Renal pelvis (tissue), 4 donors: Measurements from ENCODE around the gene FGFRL1. TPM values are rescaled to one million over a fixed set of nuclear protein-coding genes. Genes with fewer than 3 reads are reported as not detected.
"Not testable (repeated sequence)": the region's sequence is repeated elsewhere in the genome, so short reads cannot be mapped to it uniquely, and the experiment has no call there.

Experiments used
- DNase-seq: peaks from one replicate; pipeline ENCODE4 v3.0.0-alpha.2; 2013
- polyA plus RNA-seq, 3 donors: library from polyadenylated mRNA; unstranded; fragments of 120-200 nt; gene quantifications; one replicate each; pipeline ENCODE4 v1.2.1, GENCODE V29; 2013; ENCODE audit not compliant: insufficient read length in 3 of 3

The FGFRL1 gene
- polyA plus RNA-seq, 3 donors: 42.6 to 43.8 (median 42.9) TPM

DNA sequence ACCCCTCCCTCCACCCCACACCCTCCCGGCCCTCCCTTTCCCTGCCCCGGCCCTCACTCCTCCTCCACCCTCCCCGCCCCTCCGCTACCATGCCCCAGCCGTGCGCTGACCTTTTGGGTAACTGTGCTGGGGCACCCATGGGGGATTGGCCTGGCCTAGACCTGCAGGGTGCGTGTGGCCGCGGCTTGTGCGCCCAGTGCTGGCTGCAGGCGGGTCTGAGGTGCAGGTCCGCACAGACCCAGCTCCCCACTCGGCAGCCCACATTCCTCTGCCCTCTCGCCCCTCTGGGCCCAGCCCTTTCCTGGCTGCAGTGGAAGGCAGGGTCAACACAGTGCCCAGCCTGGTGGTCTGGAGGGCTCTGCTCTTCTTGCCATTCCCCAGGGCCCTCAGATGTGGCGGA, 24.7 kb downstream of the FGFRL1 start:
- DNase-seq: no peak

DNA sequence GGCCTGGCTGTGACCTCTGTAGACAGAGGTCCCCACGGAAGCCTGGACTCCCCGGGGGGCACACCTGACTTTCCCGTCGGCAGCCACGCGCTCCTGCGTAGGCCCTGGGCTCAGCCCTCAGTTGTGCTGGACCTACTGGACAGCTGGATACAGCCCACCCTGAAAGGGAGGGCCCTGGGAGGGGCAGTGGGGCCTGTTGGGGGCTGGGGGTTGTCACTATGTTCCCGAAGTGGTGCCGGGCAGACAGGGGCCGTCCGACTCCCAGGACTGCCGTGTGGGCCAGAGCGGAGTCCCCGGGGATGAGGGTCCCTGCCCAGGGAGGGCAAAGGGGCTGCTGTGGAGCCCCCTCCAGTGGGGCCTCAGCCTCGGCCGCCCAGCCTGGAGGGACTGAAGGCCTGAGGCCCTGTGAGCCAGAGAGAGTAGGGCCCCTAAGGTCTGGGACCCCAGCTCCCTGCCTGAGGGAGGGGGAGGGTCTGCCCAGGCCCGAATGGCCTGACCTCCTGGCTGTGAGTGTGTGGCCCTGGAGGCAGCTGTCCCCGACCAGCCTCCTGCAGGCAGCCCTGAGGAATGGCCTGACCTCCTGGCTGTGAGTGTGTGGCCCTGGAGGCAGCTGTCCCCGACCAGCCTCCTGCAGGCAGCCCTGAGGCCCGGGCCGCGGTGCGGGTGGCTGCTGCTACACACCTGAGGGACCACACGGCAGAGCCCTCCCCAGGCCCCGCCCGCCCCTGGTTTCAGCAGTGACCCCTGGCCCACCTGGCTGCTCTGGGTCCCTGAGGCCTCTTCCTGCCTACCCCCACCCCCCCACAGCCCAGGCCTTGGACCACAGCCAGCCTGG, 25.8 kb downstream of the FGFRL1 start:
- DNase-seq: no peak

DNA sequence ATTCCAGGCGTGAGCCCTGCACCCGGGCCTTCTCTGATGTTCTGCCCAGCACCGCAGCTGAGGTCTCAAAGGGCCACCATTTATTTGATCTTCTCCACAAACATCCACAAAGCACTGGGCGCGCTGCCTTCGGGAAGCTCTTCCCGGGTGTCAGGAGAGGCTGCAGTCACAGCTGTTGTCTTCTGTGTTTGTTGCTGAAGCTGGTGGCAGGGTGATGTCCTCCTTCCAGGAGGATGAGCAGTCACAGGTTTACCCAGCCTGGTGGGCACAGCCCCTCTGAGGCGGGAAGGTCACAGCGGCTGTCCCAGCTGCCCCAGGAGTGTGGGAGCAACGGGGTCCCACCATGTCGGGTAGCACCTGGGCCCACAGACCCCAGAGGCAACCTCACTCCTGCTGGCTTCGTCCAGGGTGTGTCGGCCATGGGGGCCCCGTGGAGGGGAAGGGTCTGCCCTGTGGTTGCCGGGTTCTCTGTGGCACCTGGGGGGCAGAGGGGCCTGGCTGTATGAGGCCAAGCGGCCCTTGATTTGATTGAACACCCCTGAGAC, 27.6 kb downstream of the FGFRL1 start:
- no peak for DNase-seq

DNA sequence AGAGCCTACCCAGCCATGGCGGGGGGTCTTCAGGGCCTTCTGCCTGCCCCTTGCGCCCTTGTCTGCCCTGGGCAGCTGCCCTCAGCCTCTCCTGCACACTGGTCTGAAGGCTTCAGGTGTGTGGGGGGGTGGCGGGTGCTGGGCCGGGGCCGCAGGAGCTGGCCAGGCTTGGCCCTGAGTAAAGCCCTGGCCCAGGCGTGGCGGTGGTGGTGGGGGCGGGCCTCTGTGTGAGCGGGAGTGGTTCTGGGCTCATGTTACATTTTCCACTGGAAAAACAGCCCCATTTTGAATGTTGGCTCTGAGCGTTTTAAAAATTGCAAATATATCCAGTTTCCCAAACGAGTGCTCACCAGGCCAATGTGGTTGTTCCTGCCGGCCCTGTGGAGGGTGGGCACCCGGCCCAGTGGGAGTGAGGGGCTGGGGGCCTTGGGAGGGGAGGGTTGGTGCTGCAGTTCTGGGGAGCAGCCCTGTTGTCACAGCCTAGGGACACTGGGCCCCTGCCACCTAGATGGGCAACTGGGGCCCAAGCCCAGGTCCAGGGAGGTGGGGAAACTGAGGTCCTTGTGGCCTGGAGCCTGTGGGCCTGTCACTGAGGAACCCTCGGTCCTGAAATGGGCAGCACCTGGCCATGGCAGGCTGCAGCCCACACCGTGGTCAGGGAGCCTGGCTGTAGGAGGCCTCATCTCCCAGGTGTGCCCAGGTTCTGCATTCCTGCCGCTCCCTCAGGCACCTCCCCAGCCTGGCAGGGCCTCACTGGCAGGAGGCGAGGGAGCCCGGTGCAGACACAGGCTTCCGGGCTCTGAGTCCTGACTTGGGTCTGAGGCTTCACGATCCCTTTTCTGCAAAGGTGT, 28.3 kb downstream of the FGFRL1 start:
- no peak for DNase-seq

DNA sequence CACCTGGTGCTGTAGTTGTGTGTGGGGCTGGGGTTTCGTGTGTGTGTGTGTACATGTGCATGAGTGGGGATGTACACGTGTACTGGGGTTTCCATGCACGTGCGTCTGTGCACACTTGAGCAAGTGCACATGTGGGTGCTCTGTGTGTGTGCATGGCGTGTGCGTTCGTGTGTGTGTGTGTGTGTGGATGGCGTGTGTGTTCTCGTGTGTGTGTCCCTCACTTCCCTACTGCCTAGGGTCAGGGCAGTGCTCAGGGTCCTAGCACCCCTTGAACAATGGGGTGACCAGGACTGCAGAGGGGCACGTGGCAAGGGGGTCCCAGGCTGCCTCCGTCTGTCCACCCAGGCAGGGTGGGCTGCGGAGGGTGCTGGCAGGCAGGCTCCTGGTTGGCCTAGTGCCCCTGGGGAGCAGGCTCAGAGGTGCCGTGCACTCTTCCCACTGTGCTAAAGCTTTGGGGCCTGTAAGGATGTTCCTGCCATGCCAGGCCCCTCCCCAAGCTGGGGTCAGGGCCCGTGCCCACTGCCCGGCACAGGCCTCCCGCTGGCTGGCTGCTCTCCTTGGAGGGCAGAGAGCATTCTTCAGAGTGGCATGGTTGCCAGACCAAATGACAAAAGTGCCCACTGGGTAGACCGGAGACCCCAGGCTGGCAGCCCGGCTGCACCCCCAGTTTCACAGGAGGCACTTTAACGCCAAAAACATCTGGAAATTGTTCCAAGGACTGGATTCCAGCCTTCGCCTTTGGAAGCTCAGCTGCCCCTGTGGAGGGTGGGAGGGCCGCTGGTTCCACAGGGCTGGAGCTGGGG, 29.1 kb downstream of the FGFRL1 start:
- DNase-seq: no peak

DNA sequence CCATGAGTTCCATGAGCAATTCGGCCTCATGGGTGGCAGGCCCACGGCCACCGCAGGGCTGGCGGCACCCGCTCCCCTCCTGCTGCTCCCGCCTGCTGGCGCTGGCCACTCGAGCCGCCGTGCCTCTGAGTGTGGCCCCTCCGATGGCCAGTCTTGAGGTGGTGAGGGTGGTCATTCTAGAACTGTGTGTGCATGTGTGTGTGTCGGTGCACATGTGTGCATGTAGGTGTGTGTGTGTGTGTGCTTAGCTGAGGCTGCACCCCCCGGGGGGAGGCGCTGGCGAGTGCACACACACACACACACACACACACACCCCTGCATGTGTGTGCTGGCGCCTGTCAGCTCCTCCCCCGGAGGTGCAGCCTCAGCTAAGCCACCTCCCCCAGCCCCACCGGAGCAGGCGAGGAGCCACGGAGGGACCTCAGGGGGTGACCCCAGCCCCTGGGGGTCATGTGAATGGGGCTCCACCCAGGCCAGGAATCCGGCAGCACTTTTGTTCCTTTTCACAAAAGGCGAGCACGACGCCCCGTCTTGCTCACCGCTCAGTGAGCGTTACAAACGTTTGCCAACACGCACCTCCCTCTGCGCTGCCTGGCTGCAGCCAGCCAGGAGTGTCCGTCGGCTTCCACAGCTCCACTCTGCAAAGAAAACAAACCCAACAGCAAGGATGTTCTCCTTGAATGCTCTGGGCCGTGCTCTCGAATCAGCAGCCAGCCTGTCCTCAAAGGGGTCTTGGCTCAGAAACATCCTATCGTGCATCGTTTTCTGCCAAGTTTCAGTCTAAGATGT, 29.9 kb downstream of the FGFRL1 start:
- no peak for DNase-seq

DNA sequence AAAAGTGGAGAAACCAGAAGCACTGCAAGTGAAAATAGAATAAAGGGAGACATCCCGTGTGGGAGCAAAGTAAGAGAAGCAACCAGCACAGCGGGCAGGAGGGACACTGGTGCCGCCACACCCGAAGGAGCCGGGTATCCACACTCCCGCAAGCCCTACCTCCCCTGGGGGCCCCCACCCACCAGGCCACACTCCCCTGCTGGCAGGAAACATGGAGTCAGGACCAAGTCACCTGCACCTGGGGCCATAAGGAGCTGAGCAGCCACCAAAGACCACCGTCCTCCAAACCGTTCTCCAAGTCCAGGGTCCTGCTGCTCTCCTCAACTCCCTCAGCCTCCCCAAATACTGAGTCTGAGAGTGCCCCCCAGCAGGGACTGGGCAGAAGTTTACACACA, 30.5 kb downstream of the FGFRL1 start:
- no peak for DNase-seq

DNA sequence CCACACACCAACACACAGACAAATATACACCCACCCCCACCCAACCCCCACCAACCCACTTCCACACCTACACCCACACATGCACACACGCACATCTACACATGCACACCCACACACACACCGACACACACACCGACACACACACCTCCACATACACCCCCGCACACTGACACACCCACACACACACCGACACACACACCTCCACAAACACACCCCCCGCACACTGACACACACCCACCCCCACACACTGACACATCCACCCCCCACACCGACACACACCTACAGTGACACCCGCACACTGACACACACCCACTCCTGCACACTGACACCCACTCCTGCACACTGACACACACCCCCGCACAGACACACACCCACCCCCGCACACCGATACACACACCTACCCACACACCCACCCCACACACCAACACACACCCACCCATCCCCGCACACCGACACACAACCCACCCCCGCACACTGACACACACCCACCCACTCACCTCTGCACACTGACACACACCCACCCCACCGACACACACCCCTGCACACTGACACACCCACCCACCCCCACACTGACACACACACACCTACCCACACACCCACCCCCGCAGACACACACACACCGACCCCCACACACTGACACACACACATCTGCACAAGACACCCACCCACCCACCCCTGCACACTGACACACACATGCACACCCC, 31.1 kb downstream of the FGFRL1 start:
- DNase-seq: no peak

DNA sequence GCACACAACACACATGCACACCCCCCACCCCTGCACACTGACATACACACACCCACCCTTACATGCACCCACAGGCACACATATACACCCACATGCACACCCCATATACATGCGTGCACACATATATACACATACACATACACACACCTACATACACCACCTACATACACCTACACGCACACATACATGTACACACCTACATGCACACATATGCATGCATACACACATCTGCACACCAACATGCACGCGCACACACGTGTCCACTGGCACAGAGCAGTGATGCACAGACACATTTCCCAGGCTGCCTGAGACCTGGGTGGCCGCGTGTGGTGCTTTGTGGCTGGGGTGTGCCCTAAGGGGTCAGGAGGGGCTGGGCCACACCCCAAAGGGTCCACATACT, 31.7 kb downstream of the FGFRL1 start:
- DNase-seq: no peak

DNA sequence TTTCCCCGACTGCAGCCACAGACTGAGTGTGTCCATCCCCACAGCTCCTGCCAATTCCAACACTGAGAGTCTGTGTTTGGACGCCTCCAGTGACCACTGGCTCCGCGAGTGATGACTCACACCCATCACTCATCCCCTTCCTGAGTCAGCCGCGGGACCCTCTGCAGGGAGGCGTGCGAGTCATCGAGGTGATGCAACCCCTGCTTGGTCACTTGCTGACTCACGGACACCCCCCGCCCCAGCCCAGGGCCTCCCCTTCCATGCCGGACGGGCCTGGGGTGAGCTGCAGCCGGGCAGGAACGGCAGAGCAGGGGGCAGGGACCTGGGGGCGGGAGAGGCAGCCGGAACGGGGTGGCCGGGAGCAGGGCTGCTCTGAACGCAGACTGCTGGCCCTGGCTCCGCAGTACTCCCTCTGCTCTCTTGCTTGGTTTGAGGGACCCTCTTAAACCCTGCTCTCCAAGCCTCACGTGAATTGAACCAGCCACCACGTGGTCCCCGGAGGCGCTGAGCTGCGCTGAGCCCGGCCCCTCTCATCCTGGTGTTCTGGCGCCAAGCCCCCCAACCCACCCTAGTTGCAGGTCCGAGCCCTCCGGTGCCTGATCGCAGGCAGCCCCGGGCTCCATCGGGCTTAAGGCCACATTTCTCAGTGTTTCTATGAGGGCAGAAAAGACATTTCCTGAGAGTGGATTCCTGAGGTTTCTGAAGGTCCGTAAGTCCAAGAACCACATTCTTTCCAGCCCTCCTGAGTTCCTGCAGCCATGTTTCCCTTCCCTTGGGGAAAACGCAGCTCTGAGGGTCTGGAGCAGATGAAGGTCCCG, 32.4 kb downstream of the FGFRL1 start:
- no peak for DNase-seq

DNA sequence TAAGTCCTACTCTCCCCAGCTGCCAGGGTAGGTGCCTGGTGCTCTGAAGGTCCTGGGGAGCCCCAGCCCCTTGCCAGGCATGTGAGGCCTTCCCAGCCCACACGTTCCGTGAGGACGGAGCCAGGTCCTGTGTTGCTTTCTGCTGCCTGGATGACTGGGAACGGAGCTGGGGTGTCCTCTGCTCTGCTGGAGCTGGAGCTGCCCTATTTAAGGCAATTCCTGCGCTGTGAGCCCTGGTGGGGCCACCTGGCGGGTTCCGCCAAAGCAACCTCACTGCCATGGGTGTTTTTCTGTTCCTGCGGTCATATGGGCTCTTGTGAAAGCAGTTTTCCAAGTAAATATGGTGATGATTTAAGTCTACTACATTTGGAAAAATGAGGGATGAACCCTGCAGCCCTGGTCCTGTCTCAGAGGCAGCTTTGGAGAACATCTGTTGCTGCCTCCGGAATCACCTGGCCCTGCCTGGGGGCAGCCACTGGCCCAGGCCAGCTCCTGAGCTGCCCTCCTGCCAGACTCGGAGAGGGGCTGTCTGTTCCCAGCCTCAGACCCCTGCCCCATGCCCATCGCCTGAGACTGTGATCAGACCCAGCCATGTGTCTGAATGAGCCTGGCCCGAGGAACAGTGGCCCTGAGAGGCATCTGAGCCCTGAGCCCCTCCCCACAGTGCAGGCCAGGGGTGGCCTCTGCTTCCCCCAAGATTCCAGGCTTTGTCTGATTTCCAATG, 33.2 kb downstream of the FGFRL1 start:
- no peak for DNase-seq

DNA sequence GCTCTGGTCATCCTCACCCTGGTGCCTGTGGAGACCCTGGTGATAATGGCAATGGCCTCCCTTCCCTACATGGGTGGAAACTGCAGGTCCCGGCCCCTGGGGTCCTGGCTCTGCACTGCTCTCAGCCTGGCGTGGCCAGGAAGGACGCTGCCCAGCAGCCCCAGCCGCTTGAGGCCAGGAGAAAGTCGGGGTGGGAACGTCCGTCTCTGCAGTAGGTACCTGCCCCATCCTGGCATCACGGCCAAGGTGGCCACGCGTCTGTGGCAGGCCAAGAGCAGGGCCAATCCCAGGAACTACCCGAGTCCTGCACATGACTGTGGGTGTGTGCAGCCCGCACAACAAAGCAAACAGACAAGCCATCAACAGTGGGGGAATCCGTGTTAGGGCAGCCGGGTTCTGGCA, 33.8 kb downstream of the FGFRL1 start:
- no peak for DNase-seq

DNA sequence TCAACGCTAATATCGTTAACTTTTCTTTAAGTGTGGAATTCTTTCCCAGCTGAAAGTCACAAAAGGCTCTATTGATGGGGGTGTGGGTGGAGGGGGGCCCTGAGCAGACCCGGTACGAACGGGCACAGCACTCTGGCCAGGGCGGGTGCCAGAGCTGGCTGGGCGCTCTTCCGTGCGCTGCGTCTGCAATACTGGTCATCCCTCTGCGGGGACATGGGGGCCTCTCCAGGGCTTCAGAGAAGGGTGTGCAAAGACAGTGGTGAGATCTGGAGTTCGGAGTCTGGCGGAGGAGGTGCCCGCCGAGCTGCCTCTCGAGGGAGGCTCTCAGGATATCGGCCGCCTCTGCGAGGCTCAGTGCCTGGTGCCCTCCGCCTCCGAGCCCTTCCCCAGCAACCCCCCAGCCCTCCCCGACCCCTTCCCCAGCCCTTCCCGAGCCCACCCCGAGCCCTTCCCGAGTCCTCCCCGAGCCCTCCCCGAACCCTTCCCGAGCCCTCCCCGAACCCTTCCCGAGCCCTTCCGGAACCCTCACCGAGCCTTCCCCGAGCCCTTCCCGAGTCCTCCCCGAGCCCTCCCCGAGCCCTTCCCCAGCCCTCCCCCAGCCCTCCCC, 34.3 kb downstream of the FGFRL1 start:
- no peak for DNase-seq

DNA sequence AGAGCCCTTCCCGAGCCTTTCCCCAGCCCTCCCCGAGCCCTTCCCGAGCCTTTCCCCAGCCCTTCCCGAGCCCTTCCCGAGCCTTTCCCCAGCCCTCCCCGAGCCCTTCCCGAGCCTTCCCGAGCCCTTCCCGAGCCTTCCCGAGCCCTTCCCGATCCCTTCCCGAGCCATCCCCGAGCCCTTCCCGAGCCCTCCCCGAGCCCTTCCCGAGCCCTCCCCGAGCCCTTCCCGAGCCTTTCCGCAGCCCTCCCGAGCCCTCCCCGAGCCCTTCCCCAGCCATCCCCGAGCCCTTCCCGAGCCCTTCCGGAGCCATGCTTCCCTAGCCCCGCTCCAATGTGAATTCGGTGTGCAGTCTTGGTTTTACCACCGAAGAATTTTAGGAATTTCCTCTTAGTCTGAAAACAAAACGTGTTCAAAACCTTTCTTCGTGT, 35.2 kb downstream of the FGFRL1 start:
- not testable (repeated sequence) for DNase-seq

DNA sequence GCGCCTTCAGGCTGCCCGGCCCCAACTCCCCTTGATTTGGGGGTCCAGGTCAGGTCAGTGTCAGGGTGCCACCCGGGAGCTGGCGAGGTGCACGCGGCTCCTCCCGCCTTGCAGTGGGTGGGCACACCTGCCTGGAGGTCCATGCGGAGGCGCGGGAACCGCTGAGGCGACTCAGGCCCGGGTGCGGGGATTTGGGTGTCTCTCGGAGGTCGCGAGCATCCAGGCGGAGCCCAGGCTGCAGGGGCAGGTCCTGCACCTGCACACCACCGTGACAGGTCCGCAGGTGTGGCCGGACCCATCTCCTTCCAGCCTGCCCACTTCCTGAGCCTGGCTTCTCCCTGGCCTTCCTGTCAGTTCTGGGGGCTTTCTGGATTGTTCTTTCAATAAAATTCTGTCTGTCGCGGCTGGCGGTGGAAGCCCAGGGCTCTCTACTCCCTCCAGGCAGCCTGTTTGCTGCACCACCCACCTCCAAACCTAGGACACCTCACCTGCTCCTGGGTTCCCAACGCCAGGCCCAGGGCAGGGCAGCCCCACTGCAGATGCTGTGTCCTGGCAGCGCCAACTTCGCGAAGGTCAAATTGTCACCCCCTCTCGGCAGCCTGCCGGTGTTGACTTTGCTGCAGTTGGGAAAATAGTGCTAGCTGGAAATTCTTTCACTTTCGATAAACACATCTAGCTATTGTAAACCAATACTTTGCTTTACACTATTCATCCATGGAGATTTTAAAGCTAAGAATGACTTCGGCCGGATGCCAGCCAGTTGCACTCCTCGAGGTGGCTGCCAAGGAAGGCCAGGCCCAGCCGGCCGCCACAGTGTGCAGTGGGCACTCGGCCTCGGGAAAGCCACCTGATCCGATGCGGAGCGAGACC, 35.9 kb downstream of the FGFRL1 start:
- no peak for DNase-seq

DNA sequence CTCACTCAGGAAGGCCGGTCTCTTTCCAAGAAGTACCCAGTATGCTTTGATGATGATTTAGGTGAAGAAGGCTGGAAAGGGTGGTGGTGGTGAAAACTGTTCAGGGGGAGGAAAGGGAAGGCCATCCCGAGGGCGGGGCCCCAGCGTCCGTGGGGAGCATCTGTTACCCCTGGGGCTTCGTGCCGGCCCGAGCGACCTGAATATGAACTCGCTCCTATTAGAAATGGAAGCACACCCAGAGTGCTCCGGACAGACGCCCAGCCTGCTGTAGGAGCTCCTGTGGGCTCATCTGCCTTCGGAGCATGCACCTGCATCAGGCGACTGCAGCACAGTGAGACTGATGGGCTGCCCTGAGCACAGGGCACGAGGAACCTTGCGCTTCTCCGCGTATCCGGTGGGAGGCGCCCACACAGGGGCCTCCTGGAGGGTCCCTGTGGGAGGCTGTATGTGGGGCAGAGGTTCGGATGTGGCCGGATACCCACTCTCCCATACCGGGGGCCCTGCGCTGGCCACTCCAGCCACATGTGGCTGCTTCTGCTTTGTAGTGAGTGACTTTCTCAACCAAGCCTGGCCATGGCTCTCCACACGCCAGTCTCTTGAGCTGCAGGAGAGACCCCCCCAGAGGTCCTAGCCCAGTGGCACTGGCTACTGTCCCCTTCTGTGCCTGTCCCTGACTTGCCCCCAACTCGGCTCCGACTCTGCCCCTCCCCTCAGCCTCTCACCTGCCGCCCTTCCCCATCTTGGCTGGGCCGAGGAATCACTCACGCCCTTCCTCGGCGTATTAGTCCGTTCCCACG, 36.7 kb downstream of the FGFRL1 start:
- DNase-seq: no peak
